GM21717 (cell line): ENCODE results near the gene DISP2.

Experiments used
- ATAC-seq: cut with Tn5 transposase; IDR thresholded peaks from one replicate; pipeline ENCODE4 v1.9.1; 2021; ENCODE audit warnings: mild to moderate bottlenecking, moderate library complexity; ENCODE audit not compliant: unreplicated experiment

Gene DISP2

GRCh38 chr15:40340740-40341400 is 17.1 kb upstream of the DISP2 start, which contains the start of gene CCDC9B:
Gene CCDC9B, minus strand, starts transcription at chr15:40340939. Its CDS starts 120 bp downstream, at chr15:40340819.
- no peak for ATAC-seq

GRCh38 chr15:40342416-40343320 is 15.4 kb upstream of the DISP2 start:
- ATAC-seq: no peak

DNA sequence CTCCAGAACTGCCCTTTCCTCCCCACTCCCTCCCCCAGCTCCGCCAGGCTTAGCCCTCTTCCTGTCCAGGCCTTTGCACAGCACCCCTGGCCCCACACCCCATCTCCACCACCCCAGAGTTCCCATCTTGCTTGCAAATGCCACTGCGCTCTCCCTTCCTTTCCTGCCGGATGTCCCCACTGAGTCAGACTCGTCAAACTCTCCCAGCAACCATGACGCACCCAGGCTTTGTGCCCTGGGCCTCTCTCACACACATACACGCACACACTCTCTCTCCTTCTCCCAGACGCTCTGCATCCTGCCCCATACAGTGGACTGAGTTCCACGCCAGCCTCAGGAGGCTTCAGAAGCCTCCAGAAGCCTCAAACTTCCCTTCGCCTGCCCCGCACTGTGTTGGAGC is 14.5 kb upstream of the DISP2 start:
- no peak for ATAC-seq

- no peak for ATAC-seq
Measured at GRCh38 chr15:40344217-40344616, 13.8 kb upstream of the DISP2 start.

- ATAC-seq: no peak
Measured at GRCh38 chr15:40344631-40345120, 13.3 kb upstream of the DISP2 start.

- ATAC-seq: no peak
Measured at GRCh38 chr15:40345225-40345866, 12.7 kb upstream of the DISP2 start.

- ATAC-seq: no peak
Measured at GRCh38 chr15:40345867-40346578, 12.0 kb upstream of the DISP2 start.

GRCh38 chr15:40346579-40347558 is 11.2 kb upstream of the DISP2 start:
- ATAC-seq: no peak

DNA sequence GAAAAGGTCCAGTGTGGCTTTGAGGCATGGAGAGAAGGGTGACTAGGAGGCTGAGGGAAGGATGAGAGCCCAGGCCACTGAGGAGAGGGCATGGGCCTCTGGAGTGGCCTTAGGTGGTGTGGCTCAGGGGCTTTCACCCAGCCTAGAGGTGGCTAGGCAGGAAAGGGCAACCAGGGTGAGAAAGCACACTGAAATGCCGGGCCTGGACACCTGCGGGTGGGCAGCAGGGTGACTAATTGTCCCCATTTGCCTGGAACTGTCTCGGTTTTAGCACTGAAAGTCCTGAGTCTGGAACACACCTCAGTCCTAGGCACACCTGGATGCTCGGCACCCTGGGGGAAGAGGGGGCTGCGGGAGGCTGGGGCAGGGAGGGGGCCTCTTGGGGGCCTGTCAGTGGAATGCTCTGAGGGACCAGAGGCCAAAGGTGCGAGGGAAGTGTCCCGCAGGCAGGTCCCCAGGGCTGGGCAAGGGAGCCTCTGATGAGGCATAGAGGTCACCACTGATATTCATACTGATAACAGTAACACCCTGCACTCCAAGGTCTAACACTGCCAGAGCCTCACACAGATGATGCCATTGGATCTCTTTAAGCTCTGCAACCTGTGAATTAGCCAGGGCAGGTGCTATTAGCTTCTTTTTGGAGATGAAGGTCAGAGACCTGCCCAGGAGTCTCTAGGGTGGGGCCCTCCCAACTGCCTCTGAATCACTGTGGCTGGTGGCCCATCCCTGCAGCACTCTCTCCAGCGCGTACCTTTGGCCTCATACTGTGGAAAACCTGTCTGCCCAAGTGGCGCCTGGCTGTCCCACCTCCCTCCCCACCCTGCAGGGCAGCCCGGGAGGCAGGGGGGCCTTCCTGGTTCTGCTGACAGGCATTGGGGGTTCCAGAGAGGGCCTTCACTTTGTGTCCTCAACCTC is 10.2 kb upstream of the DISP2 start:
- no peak for ATAC-seq

- no peak for ATAC-seq
Measured at GRCh38 chr15:40348474-40348870, 9.5 kb upstream of the DISP2 start.

DNA sequence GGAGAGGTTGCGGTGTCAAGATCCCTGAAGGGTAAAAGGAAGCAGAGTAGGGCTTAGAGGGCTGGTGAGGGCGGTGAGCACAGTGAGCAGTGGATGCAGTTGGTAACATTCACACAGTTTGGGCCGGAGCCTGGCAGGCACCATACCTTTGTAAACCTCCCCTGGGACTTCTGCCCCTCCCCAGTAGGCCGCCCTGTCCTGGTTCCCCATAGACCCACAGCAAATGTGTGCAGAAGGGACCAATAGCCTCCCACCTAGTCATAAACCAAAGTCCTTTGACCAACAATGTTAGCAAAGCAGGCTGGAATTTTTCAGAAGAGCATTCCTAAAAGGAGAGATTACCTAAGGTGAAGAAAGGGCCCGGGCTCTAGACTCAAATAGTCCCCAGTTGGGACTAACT is 8.9 kb upstream of the DISP2 start:
- no peak for ATAC-seq

DNA sequence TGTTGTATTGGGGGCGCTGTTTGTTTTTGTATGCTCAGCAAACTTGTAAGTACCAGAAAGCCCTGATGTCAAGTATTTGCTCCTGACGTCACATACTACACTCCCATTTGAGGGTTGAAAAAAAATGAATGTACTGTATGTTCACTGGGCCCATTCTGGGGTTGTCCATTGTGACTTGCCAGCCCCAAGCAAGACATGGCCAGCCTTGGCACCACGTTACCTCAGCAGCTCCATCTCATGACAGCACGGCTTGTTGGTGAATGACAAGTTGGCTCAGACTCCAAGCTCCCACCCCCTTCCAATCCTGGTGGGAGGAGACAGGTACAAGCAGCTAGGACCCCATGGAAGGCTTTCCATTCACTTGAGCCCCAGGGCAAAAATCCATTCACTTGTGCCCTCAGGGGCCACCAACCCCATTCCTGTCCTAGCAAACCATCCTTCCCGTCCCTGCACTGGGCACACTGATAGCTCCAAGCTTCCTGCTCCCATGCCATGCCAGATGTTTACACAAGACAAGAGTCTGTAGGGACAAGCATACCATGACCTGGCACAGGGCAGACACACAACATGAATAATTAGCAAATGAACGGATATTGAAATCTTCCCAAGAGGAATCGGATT is 5.6 kb upstream of the DISP2 start:
- ATAC-seq: no peak

DNA sequence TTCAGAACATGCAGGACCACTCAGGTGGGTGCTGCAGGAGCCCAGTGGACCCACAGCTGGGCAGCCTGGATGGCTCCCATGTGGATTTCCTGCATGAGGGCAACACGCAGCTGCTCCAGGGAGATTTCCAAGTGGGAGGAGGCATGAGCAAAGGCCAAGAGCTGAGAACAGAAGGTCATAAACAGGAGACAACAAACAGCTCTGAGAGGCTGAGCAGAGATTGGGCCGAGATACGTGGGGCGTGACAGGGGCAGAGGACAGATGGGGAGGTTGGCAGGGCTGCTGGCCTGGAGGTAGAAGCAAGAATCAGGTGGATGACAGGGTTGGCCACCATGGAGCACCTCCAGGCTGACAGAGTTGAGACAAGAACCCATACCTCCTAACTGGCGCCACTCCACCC is 4.3 kb upstream of the DISP2 start:
- ATAC-seq: no peak

- no peak for ATAC-seq
Measured at GRCh38 chr15:40354408-40355171, 3.4 kb upstream of the DISP2 start.

DNA sequence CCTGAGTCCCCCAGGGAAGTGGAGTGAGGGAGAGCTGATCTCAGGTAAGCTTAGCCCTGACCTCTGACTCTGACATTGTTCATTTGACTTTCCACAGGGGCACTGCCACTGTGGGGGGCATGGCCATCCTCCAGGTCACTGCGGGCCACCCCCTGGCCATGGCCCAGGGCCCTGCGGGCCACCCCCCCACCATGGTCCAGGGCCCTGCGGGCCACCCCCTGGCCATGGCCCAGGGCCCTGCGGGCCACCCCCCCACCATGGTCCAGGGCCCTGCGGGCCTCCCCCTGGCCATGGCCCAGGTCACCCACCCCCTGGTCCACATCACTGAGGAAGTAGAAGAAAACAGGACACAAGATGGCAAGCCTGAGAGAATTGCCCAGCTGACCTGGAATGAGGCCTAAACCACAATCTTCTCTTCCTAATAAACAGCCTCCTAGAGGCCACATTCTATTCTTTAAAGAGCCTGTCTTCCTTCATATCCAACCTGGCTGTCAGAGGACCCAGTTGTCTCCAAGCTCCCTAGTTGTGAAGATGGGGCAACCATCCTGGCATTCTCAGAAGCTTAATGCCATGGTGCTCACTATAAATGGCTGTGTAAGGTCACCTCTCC is 1.9 kb upstream of the DISP2 start:
- no peak for ATAC-seq

GRCh38 chr15:40357246-40357645 is 773 bp upstream of the DISP2 start:
- ATAC-seq: no peak
